GM23248 (cell line): Measurements from ENCODE around the gene RYR3. TPM values are rescaled to one million over a fixed set of nuclear protein-coding genes. Genes with fewer than 3 reads are reported as not detected.

Source experiments
- DNase-seq: peaks from one replicate; pipeline ENCODE4 v3.0.0-alpha.2; 2015
- H2AFZ ChIP-seq: fragments of 200-600 bp; sonication (generic); 2 replicates; pipeline ENCODE4 v1.6.1; 2016; ENCODE audit warnings: antibody characterized with exemption
- H3F3A ChIP-seq: fragments of 200-600 bp; sonication (generic); 2 replicates; pipeline ENCODE4 v1.6.1; 2016; ENCODE audit warnings: mild to moderate bottlenecking, antibody characterized with exemption, mixed run types; ENCODE audit not compliant: insufficient read depth
- H3K27ac ChIP-seq: fragments of 200-600 bp; sonication (generic); 2 replicates; pipeline ENCODE4 v1.5.1; 2016; ENCODE audit warnings: mild to moderate bottlenecking
- H3K27me3 ChIP-seq: fragments of 200-600 bp; sonication (generic); replicated peaks from 2 replicates; pipeline ENCODE4 v1.6.1; 2016; ENCODE audit warnings: mild to moderate bottlenecking; ENCODE audit not compliant: insufficient read depth
- H3K36me3 ChIP-seq: fragments of 200-600 bp; sonication (generic); 2 replicates; pipeline ENCODE4 v1.6.1; 2016; ENCODE audit warnings: low read depth, mild to moderate bottlenecking
- H3K4me1 ChIP-seq: fragments of 200-600 bp; sonication (generic); 2 replicates; pipeline ENCODE4 v1.6.1; 2016; ENCODE audit warnings: mild to moderate bottlenecking; ENCODE audit not compliant: insufficient read depth
- H3K4me2 ChIP-seq: fragments of 200-600 bp; sonication (generic); one replicate; pipeline ENCODE4 v1.6.1; 2016; ENCODE audit warnings: mild to moderate bottlenecking; ENCODE audit not compliant: unreplicated experiment
- H3K4me3 ChIP-seq: fragments of 200-600 bp; sonication (generic); 2 replicates; pipeline ENCODE4 v1.5.1; 2016; ENCODE audit warnings: mild to moderate bottlenecking
- H3K79me2 ChIP-seq: fragments of 200-600 bp; sonication (generic); 2 replicates; pipeline ENCODE4 v1.6.1; 2016; ENCODE audit warnings: mild to moderate bottlenecking; ENCODE audit not compliant: insufficient read depth
- H3K9ac ChIP-seq: fragments of 200-600 bp; sonication (generic); 2 replicates; pipeline ENCODE4 v1.6.1; 2016; ENCODE audit warnings: mild to moderate bottlenecking
- H3K9me2 ChIP-seq: fragments of 200-600 bp; sonication (generic); 2 replicates; pipeline ENCODE4 v1.6.1; 2016; ENCODE audit warnings: mixed run types, mild to moderate bottlenecking, moderate library complexity; ENCODE audit not compliant: insufficient read depth
- H3K9me3 ChIP-seq: fragments of 200-600 bp; sonication (generic); one replicate; pipeline ENCODE4 v1.6.1; 2017; ENCODE audit warnings: low read depth
- H4K20me1 ChIP-seq: fragments of 200-600 bp; sonication (generic); 2 replicates; pipeline ENCODE4 v1.6.0; 2016; ENCODE audit not compliant: insufficient read depth
- EZH2 ChIP-seq: fragments of 200-600 bp; sonication (generic); IDR thresholded peaks from 2 replicates; pipeline ENCODE4 v1.6.1; 2018; ENCODE audit warnings: antibody characterized with exemption, mild to moderate bottlenecking; ENCODE audit not compliant: insufficient read depth, poor library complexity, severe bottlenecking
- EZH2phosphoT487 ChIP-seq: fragments of 200-600 bp; sonication (generic); IDR thresholded peaks from 2 replicates; pipeline ENCODE4 v1.6.1; 2018; ENCODE audit warnings: antibody characterized with exemption, moderate library complexity, mild to moderate bottlenecking, low read depth; ENCODE audit not compliant: insufficient read depth
- WGBS, 2 experiments: methylation state at CpG; one replicate each; pipeline ENCODE4 v1.1.6; 2015 to 2017; ENCODE audit warnings: low lambda C conversion rate in 2 of 2, low coverage in 1 of 2; ENCODE audit errors: missing lambda C conversion rate in 2 of 2; 5-methylcytosine and 5-hydroxymethylcytosine counted together
- in situ Hi-C: fragments of 300-500 bp; cut with MboI; formaldehyde crosslinking; loops from 2 replicates; pipeline ENCODE4 v1.15.0; 2020
- polyA plus RNA-seq: library from polyadenylated mRNA; unstranded; fragments of >200 nt; fragmentation: Nextera tagmentation; extraction: Ambion mirVana; gene quantifications from 2 replicates; pipeline ENCODE4 v1.2.1, GENCODE V29; 2016
- total RNA-seq: library from RNA; depleted of rRNA; stranded (reverse); fragments of >200 nt; shearing (Covaris generic); gene quantifications from 2 replicates; pipeline ENCODE4 v1.2.3, GENCODE V29; 2014

RYR3 gene
- total and polyA plus RNA-seq, 2 experiments from 2014 or later = 0.26 TPM; not detected in 1

- no peak for DNase-seq
- H3K27me3 ChIP-seq = no peaks in the 10 kb centered on the region; the same call in 1 of the 2 replicates
- no peaks in the 10 kb centered on the region for H3K36me3 ChIP-seq
- no peak overlapping the region for H3K4me2 ChIP-seq
- H4K20me1 ChIP-seq = no peaks in the 10 kb centered on the region
- no peak overlapping the region for H3K4me3 ChIP-seq
- 40 to 50% methylated on average over 3 of the region's 3 CpGs for WGBS, 2 experiments
- no peaks in the 10 kb centered on the region for H3K4me1 ChIP-seq
- H3F3A ChIP-seq = no peaks in the 10 kb centered on the region
- TF ChIP-seq EZH2phosphoT487 (no peak), EZH2 (no peak)
- no peak overlapping the region for H3K9ac ChIP-seq
- no peak overlapping the region for H3K27ac ChIP-seq
- no peak overlapping the region for H2AFZ ChIP-seq
- no peaks in the 10 kb centered on the region for H3K79me2 ChIP-seq
- in situ Hi-C loops = no loop called here
- no peaks in the 10 kb centered on the region for H3K9me3 ChIP-seq
- H3K9me2 ChIP-seq = no peaks in the 10 kb centered on the region
Measured at GRCh38 chr15:33453761-33454160, 143.0 kb downstream of the RYR3 start.

- Histone ChIP-seq H4K20me1 (no peaks in the 10 kb centered on the region), H3K9ac (no peak overlapping the region), H3K36me3 (no peaks in the 10 kb centered on the region), H3K4me3 (no peak overlapping the region), H3F3A (no peaks in the 10 kb centered on the region), H3K9me2 (no peaks in the 10 kb centered on the region), H3K27ac (no peak overlapping the region), H3K4me1 (no peaks in the 10 kb centered on the region), H2AFZ (no peak overlapping the region), H3K4me2 (no peak overlapping the region), H3K9me3 (no peaks in the 10 kb centered on the region), H3K79me2 (no peaks in the 10 kb centered on the region), H3K27me3 (no peaks in the 10 kb centered on the region; the same call in 1 of the 2 replicates)
- in situ Hi-C loops = no loop called here
- no peak for DNase-seq
- WGBS, 2 experiments = 58 to 66% methylated on average over 7 of the region's 7 CpGs
- no peak for TF ChIP-seq EZH2phosphoT487
- no peak for TF ChIP-seq EZH2
Measured at GRCh38 chr15:33454346-33454745, 143.6 kb downstream of the RYR3 start.

DNA sequence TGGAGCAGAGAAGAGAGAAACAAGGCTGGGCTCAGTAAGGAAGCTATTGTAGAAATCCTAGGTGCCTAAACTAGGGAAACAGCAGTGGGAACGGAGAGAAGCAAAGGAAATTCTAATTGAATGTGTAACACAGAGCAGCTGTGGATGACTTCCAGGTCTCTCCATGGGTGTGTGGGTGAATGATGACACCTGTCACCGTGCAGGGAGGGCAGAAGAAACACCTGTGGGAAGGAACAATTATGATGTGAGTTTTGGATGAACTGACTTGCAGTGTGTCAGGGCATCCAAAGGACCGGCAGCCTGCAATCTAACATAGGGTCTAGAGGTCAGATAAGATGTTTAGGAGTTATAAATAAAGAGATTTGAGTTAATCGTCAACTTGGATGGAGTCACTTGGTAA lies 144.2 kb downstream of the RYR3 start:
- Histone ChIP-seq H3K27me3 (no peaks in the 10 kb centered on the region; the same call in 1 of the 2 replicates), H3K9ac (no peak overlapping the region), H3K9me2 (no peaks in the 10 kb centered on the region), H3K9me3 (no peaks in the 10 kb centered on the region), H3K27ac (no peak overlapping the region), H3K4me1 (no peaks in the 10 kb centered on the region), H2AFZ (no peak overlapping the region), H4K20me1 (no peaks in the 10 kb centered on the region), H3K36me3 (no peaks in the 10 kb centered on the region), H3K4me2 (no peak overlapping the region), H3F3A (no peaks in the 10 kb centered on the region), H3K4me3 (no peak overlapping the region), H3K79me2 (no peaks in the 10 kb centered on the region)
- 11 to 13% methylated on average over 4 of the region's 4 CpGs for WGBS, 2 experiments
- no peak for DNase-seq
- in situ Hi-C loops = no loop called here
- TF ChIP-seq EZH2 (no peak), EZH2phosphoT487 (no peak)

DNA sequence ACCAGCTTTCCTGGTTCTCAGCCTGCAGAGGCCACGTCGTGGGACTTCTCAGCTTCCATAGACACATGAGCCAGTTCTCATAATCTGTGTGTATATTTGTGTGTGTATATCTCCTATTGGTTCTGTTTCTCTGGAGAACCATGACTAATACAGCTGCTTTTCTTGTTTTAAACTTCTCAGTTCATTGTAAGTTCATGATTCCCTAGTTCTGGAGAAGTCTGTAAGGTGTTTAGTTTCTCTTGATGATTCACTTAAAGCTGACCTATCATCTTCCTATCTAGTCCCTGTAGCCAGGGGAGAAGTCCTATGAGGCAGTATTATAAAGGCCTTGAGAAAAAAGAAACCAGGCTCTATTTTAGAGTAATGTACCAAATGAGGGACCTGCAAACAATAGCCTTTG lies 147.7 kb downstream of the RYR3 start:
- Histone ChIP-seq H3F3A (no peaks in the 10 kb centered on the region), H3K36me3 (no peaks in the 10 kb centered on the region), H3K9me3 (no peaks in the 10 kb centered on the region), H3K79me2 (no peaks in the 10 kb centered on the region), H3K9me2 (no peaks in the 10 kb centered on the region), H2AFZ (no peak overlapping the region), H3K4me1 (no peaks in the 10 kb centered on the region), H3K27ac (no peak overlapping the region), H4K20me1 (no peaks in the 10 kb centered on the region), H3K4me3 (no peak overlapping the region), H3K9ac (no peak overlapping the region), H3K4me2 (no peak overlapping the region), H3K27me3 (no peaks in the 10 kb centered on the region; the same call in 1 of the 2 replicates)
- DNase-seq = no peak
- WGBS, 2 experiments = 18 to 27% methylated on average over 2 of the region's 2 CpGs
- TF ChIP-seq EZH2 (no peak), EZH2phosphoT487 (no peak)
- in situ Hi-C loops = no loop called here

DNA sequence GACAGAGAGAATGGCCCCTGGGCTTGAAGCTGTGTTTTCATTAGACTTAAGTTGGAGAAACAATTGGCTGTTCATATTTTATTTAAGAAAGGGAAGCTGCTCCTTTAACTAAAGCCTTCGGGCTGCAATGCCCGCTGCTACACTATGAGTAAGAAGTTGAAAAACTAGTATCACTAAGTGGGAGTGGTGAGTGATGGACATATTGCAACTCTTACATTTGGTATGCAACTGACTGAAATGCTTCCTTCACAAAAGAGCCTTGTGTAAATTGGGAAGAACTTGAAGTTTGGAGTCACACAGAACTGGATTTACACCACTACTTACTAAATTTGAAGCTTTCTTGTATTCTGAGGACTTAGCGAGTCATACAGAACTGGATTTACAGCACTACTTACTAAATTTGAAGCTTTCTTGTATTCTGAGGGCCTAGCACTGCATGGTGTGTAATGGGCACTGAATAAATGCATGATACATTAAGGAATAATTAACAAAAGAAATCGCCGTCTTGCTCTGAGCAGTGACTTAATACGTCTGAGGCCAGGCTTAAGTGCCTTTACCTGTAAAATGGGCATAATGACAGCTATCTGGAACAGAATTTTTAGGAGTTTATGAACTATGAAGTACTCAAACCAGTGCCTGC lies 149.5 kb downstream of the RYR3 start:
- Histone ChIP-seq H3K4me1 (no peaks in the 10 kb centered on the region), H3K9ac (no peak overlapping the region), H3K36me3 (no peaks in the 10 kb centered on the region), H3K79me2 (no peaks in the 10 kb centered on the region), H3K4me3 (no peak overlapping the region), H2AFZ (no peak overlapping the region), H3F3A (no peaks in the 10 kb centered on the region), H3K9me3 (no peaks in the 10 kb centered on the region), H4K20me1 (no peaks in the 10 kb centered on the region), H3K27ac (no peak overlapping the region), H3K4me2 (no peak overlapping the region), H3K9me2 (no peaks in the 10 kb centered on the region), H3K27me3 (no peaks in the 10 kb centered on the region; the same call in 1 of the 2 replicates)
- in situ Hi-C loops = no loop called here
- DNase-seq = peak; percentile 1
- TF ChIP-seq EZH2 = no peak
- no peak for TF ChIP-seq EZH2phosphoT487
- 33 to 39% methylated on average over 6 of the region's 6 CpGs for WGBS, 2 experiments
